ENCODE measurements around the gene CENPP.

The CENPP gene

DNA sequence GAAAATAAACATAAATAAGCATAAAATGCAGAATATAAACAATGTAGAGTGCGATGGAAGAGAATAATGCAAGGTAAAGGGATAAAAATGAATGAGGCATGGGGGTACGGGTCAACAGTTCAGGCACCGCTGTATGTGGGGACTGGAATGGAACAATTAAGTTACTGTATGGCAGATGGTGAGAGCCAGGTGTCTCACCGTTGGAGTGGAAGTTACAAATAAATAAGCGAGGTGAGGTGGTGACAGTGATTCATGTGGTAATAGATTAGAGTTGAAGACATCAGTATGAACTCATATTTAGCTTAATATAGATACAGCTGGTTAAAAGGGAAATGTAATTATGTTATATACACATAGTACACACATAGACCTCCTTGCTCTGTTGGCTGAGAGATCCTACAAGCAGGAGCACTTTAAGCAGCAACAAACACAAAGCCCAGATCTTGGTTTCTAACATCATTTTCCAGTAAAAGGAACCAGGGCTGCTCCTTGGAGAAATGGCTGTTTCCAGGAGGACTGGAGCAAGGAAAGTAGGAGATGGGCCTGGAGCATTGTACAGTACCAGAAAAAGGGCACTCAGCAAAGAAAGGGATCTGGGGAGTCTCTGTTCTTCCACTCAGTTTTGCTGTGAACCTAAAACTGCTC, 100.9 kb downstream of the CENPP start:
- peak; percentile 62 for DNase-seq (ENCODE audit: low spot score)

DNA sequence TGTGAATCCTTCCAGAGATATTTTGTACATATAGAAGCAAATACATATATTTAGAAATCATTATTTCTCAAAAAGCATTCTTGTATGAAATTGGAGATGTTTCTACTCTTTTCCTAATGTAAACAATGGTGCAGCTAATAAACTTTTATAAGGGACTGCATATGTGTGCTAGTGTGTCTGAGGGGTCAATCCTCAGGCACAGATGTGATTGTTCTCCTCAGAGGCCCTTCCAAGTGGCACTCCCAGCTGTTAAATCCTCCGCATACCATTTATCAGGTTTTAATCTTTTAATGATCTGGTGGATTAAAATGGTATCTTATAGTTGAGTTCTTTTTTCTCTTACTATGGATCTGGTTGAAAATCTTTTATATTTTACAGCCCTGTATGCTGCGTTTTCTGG, 104.1 kb downstream of the CENPP start:
- DNase-seq (ENCODE audit: low spot score): no peak

GRCh38 chr9:92432350-92432749, 106.6 kb downstream of the CENPP start:
- DNase-seq (ENCODE audit: low spot score): no peak

DNA sequence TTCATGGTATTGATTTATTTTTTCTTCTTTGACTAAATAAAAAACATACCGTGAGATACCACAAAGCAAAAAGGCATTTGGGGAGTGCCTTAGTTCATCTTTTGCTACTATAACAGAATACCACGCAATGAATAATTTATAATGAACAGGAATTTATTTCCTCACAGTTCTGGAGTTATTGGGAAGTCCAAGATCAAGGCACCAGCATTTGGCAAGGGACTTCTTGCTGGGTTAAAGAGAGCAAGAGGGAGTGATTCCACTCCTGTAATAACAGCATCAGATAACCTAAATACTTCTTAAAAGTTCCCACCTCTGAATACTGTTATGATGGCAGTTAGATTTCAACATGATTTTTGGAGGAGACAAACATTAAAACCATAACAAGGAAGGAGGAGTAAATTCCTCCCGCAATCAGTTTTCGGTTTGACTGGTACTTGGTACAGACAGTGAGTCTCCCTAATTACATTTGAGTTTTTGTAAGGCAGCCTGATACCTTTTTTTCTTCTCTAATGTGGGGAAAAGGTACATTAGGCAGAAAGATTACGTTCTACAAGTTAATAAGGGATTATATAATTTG, 107.3 kb downstream of the CENPP start:
- no peak for DNase-seq (ENCODE audit: low spot score)

- no peak for DNase-seq (ENCODE audit: low spot score)
Measured at GRCh38 chr9:92435263-92435662, 109.5 kb downstream of the CENPP start.

- DNase-seq (ENCODE audit: low spot score): no peak
Measured at GRCh38 chr9:92438900-92439526, 113.3 kb downstream of the CENPP start.

DNA sequence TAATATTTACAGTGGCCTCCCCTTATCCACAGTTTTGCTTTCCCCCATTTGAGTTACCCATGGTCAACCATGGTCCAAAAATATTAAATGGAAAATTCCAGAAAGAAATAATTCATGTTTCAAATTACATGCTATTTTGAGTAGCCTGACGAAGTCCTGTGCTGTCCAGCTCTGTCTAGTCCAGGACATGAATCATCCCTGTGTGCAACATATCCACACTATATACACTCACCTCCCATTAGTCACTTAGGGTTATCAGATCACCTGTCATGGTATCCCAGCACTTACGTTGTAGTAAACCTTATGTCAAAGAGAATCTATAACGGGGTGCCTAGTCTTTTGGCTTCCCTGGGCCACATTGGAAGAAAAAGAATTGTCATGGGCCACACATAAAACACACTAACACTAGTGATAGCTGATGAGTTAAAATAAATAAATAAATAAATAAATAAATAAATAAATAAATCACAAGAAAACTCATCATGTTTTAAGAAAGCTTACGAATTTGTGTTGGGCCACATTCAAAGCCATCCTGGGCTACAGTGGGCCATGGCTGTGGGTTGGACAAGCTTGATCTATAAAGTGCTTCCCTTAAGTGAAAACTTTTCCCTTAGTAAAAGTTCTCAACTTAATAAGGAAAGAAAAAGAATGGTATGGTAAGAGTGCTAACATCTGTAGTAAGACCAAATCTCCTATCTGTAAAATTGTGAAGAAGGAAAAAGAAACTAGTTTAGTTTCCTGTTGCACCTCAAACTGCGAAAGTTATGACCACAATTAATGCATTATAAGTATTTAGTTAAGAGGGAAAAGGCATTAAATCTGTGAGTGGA, 114.4 kb downstream of the CENPP start:
- peak; percentile 17 for DNase-seq (ENCODE audit: low spot score)

- no peak for DNase-seq (ENCODE audit: low spot score)
Measured at GRCh38 chr9:92440751-92441046, 114.9 kb downstream of the CENPP start.

DNA sequence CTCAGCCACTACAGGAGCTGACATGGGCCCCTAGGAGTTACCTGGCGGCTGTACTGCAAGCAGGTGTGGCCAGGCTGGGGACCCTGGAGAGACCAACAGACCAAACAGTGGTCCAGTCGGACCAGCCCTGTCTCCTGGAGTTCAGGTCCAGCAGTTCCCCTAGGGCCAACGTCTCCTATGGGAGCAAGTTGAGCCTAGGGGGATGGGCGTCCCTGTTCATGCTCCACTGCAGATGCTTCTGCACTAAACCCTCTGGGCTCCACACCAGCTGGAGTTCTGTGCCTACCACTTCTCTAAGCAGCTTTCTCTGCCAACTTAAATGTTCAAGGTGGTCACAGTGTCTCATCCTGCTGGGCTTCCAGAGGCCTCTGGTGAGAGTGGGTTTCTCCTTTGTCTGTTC, 119.1 kb downstream of the CENPP start:
- DNase-seq (ENCODE audit: low spot score): no peak

DNA sequence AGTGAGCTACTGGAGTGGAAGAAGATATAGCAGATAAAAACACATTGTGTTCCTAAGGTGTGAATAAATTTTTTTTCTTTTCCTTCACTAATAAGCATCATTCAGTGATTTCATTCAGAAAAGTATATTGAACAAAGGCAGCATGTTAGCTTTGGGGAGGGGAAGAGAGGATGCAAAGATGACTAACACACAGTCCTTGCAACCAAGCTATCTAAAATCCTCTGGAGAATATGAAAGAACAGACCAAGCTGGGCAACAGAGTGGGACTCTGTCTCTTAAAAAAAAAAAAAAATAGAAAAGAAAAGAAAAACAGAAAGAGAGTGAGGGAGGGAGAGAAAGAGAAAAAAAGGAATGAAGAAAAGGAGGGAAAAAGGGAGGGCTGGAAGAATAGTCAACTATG, 120.8 kb downstream of the CENPP start:
- DNase-seq (ENCODE audit: low spot score): no peak

DNA sequence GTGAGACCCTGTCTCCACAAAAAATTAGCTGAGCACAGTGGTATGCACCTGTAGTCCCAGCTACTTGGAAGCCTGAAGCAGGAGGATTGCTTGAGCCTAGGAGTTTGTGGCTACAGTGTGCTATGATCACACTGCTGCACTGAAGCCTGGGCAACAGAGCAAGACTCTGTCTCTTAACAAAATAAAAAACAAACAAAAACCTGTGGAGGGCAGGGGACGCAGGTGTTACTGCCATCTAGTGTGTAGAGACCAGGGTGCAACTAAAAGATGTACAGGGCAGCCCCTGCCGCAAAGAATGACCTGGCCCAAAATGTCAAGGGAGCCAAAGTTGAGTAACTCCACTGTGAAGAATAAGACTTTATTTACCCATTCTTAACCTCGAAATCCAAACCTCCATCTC, 129.5 kb downstream of the CENPP start:
- DNase-seq (ENCODE audit: low spot score): no peak

- DNase-seq (ENCODE audit: low spot score): no peak
Measured at GRCh38 chr9:92457576-92457975, 131.8 kb downstream of the CENPP start.

DNA sequence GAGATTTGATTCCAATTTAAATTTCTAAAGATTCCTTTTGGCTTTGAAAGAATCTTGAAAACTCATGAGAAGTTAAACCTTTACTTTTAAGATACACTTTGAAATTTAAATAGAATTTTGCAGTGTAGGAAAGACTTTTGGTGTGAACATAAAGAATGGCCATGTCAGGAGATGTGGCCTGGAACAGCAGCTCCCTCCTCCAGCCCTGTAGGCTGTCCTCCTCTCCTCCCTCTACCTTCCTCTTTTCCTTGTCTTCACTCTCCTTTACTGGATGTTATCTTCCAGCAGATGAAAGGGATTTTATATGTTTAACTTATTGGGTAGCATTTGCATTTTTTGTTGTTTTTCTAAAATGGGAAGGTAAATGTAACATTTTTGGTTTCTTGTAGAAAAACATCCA, 137.6 kb downstream of the CENPP start:
- no peak for DNase-seq (ENCODE audit: low spot score)

GRCh38 chr9:92463984-92464383, 138.2 kb downstream of the CENPP start:
- no peak for DNase-seq (ENCODE audit: low spot score)

- no peak for DNase-seq (ENCODE audit: low spot score)
Measured at GRCh38 chr9:92467041-92467440, 141.3 kb downstream of the CENPP start.

DNA sequence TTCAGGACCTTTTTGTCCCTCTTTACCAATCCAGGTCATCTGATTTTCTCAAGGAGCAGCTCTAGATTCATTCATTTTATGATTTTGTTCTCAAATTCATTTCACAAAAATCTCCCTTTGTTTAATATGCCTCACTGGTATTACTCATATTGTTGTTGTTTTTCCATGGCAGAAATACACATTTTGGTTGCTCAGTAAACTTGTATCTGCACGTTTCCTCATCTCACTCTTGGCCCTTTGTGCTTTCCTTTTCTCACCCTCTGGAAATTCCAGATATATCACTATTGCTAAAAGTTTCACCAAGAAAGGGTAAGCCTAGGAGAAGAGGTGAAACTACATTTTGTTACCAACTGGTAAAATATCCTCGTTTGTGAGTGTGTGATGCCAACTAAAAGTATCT, 141.8 kb downstream of the CENPP start:
- DNase-seq (ENCODE audit: low spot score): no peak

- DNase-seq (ENCODE audit: low spot score): no peak
Measured at GRCh38 chr9:92468206-92468605, 142.5 kb downstream of the CENPP start.

GRCh38 chr9:92474587-92474986, 148.8 kb downstream of the CENPP start:
- DNase-seq (ENCODE audit: low spot score): no peak

GRCh38 chr9:92476962-92477361, 151.2 kb downstream of the CENPP start:
- no peak for DNase-seq (ENCODE audit: low spot score)

GRCh38 chr9:92478783-92479182, 153.0 kb downstream of the CENPP start:
- DNase-seq (ENCODE audit: low spot score): no peak

GRCh38 chr9:92479346-92479745, 153.6 kb downstream of the CENPP start:
- DNase-seq (ENCODE audit: low spot score): no peak

DNA sequence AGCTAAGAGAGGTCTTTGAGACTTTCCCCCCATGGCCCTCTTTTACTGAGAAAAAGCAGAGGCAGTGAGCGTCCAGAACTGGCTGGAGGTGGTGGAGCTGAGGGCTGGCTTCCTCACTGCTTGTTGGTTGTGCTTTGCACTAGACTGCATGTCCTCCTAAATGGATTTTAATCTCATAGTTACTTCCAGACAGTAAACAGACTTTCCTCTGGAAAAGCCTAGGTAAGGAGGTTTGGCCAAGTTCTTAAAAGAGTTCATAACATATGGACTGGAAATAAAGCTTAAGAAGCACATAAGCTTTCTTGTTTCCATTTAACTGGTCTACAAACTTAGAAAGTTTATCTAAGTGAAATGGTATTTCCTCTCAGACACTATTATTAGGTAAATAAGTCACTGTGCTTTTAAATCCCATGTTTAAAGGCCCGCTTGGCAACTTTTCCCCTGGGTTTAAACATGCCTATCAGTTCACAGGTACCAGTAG, 154.6 kb downstream of the CENPP start:
- no peak for DNase-seq (ENCODE audit: low spot score)

All from SW480 (cell line).